Activated CD8-positive, alpha-beta memory T cell treated with anti-CD3 and anti-CD28 coated beads, Interleukin-2, amount 50 U/mL, for 48 hours (primary cell): ENCODE results near the gene CDRT4.
A peak's percentile ranks its signal among the peaks of the same experiment; 100 is the strongest.
"Not testable (repeated sequence)": the region's sequence is repeated elsewhere in the genome, so short reads cannot be mapped to it uniquely, and the experiment has no call there.

ENCODE experiments used
- DNase-seq: peaks from one replicate; pipeline ENCODE4 v3.0.0-alpha.2; 2020

CDRT4 gene

GRCh38 chr17:15467592-15467991 is at the start of gene CDRT4:
TSS of gene CDRT4 (minus strand) at chr17:15467621. CDS start at chr17:15440238, 27,383 bp downstream.
- DNase-seq, result no peak

DNA sequence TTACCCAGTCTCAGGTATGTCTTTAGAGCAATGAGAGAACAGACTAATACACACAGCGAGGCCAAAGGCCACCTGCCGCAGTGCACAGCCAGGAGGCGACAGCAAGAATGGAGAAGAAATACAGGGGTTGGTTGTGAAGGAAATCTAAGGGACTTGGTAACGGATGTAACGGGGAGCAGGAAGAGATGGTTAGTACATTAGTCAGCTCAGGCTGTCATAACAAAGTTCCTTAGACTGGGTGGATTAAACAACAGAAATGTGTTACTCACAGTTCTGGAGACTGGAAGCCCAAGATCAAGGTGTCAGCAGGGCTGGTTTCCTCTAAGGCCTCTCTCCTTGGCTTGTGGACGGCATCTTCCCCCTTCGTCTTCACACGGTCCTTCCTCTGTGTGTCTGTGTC is 48.7 kb upstream of the CDRT4 start:
- DNase-seq, result no peak

GRCh38 chr17:15514469-15514868 is 47.0 kb upstream of the CDRT4 start:
- DNase-seq, result no peak

DNA sequence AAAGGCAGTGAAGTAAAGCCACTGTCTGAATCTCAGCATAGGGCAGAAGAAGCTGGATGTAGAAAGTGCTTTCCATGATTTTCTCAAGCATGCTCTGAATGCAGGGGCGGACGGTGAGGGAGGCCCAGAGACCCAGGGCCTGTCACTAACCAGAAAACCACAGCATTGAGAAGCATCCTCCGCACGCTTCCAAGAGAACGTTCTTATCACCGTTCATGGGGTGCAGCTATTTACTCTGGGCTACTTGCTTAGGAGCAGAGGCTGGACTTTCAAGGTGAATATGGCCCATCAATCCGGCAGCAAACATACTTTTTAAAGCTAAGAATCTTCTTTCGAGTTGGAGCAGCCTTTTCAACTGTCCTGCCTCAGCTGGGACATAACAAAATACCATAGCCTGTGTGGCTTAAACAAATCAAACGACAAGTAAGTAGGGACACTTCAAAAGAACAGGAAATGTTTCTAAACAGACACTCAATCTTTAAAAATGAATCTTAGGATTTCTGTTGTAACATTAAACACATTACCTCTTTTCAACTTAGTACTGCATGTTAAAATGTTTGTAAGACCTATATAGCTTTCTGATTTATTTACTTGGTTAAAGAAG is 46.5 kb upstream of the CDRT4 start:
- DNase-seq, result no peak

DNA sequence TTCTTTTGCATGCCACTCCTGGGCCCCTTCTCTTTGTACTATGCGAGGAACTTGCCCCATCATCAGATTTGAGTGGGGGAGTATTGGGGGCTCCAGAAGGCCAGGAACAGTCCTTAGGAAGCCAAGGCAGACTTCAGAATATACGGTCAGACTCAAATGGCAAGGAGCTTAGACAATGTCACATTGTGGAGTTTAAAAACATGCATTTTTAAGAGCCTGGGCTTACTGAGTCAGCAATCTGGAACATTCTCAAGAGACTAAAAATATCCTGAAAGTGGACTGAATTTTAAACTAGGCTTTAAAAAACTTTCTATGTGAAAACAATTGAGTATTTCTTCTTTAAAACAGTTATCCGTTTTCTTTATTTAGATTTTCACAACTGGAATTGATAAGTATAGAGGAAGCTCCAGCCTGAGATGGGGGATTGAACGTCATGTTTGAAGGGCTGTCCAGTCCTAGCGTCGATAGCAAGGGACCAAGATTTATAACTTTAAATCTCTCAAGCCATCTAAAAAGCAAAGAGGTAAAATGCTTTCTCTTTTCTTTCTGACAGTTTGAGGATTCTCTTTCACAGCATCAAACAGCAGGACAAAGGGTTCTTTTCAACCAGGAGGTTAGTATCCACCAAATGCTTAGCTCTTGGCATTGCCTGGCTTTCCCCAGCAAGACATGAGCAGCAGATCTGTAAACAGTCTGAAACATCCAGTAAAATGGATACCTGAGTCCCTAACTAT is 45.8 kb upstream of the CDRT4 start:
- DNase-seq, result no peak

DNA sequence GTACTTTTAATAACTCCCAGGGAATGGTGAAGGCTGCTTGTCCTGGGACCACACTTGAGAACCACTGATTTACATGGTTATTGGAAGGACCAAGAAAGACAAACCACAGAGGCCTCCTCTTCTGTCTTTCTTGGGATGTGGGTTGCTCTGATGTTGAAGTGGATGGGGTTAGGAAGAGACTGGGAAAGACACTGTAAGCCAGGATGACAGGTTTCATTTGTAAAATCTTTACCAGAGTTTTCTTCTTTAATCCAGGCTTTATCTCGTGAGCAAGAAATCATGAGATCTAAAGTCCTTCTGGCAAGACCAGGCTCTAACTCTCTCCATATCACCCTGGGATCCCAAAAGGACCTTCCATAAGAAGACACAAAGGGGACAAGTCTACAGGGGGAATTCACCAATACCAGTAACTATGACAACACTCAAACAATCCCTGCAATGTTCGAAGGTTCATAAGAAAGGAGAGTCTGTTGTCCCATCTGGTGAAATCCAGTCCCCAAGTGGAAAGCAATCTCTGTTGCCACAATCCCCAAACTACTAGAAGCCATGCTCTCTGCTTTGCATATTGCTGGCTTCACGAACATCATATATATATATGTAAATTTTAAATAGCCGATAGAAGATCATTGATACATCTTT is 44.8 kb upstream of the CDRT4 start:
- no peak for DNase-seq

DNA sequence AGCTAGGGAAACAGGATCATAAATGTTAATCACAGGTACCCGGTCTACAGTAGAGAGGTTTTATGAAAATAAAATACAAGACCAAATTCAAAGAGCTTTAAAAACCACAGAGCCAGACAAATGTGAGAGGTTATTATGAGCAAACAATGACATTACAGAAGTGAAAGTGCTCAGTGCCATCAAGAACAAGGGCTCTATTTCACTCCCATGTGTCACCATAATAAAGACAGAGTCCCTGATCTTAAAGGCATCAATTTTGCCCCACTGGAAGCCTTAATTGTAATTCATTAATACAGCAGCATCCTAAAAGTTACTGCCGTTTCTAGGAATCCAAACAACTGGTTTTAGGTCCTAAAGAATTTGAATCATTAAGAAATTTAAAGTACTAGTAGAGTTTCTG is 43.7 kb upstream of the CDRT4 start:
- DNase-seq, result no peak

DNA sequence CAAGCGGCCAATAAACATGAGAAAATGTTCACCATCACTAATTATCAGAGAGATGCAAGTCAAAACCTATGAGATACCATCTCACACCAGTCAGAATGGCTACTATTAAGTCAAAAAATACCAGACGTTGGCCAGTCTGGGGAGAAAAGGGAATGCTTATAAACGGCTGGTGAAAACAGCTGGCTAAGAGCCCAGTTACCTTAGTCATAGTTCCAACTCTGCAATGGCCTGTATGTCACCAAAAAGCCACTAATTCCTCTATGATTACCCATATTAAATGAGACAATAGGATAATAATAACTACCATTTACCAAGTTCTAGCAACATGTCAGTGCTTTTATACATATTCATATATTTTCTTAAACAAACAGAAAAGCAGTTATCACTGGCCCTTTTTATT is 42.9 kb upstream of the CDRT4 start:
- no peak for DNase-seq

DNA sequence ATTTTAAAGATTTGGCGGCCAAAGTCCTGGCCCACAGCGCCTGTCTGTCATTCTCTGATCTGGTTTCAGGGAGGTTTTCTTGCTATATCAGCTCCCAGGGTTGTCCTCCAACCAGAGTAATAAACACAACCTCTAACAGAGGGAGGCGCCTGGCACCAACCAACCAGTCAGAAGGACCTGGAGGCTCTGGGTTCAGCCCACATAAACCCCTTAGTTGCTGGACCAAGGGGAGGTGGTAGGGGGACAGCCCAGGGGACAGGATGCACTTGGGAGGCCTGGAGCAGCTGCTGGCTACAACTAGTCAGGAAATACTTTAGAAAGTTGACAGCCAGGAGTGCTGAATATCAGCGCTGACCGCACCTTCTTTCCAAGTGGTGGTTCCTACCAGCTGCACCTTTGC is 41.7 kb upstream of the CDRT4 start:
- no peak for DNase-seq

DNA sequence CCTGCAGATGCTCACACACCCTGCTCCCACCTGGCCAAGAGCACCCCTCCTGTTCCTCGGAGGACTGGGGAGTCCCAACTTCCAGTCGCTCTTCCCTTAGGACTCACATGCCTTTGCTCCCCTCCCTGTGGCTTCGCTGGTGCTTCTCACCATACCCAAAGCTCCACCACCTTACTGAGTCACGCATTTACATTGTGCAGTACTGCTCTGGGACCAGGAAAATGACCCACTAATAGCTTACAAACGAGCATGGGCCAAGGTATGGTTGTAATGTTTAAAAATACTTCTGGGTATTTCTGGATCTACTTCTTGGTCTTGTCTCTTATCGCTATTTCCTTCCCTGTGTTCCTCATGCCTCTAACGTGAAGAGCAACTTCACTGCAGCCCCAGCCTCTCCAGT is 41.0 kb upstream of the CDRT4 start:
- DNase-seq, result no peak

DNA sequence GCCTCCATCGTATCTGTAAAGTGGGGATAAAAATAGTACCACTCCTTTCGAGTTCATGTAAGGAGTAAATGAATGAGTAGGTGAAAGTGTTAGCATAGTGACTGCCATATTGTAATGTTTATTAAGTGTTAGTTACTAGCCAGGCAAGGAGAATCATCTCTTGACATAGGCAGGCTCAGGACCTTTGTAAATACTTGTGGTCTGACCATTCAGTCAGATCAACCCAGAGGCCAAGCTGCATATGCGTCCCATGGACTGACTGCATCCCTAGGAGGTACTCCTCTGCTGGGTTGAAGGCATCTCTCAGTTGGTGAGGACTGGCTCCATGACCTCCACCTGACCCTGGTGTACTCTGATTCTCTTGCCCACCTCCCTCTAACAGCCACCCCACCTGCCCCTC is 40.5 kb upstream of the CDRT4 start:
- DNase-seq, result no peak

GRCh38 chr17:15507001-15507400 is 39.6 kb upstream of the CDRT4 start:
- DNase-seq, result no peak

DNA sequence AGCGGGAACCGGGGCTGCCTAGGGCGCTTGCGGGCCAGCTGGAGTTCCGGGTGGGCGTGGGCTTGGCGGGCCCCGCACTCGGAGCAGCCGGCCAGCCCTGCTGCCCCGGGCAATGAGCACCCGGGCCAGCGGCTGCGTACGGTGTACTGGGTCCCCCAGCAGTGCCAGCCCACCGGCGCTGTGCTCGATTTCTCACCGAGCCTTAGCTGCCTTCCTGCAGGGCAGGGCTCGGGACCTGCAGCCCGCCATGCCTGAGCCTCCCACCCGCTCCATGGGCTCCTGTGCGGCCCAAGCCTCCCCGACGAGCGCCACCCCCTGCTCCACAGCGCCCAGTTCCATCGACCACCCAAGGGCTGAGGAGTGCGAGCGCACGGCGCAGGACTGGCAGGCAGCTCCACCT is 38.3 kb upstream of the CDRT4 start:
- not testable (repeated sequence) for DNase-seq

DNA sequence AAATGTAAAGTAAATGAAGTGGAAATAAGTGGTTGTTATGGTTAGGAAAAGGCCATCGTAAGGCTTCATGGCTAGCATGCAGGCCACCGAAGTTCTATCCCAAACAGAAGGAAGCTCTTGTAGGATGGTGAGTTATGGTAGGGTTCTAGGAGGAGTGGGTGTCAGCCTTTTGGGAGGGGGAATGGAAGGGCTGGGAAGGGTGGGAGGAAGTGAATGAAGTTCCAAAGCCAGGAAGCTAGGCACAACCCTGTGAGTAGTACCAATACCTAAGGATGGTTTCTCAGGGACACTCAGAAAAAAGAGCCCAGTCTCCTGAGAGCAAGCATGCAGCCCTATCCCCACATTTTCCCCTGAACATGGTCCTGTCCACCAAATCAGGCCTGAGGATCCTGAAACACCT is 36.3 kb upstream of the CDRT4 start:
- DNase-seq, result no peak

GRCh38 chr17:15502369-15503112 is 35.1 kb upstream of the CDRT4 start:
- DNase-seq, result peak; percentile 90

DNA sequence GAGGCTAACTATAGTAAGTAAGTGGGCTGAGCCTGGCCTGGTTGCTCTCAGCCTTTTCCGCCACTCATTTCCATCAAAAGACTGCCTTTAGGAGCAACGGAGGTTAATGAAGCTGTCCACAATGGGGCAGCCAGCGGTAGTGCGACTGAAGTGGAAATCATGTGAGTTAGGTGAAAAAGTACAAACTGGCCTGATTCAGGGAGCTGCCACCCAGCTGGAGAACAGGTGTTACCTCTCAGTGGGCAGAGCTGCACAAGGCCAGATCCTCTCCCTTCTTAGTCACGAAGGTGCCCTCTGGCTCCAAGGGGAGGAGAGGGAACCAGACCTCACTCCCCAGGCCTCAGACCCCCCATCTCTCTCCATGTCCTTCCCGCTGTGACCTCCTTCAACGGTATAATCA is 34.4 kb upstream of the CDRT4 start:
- no peak for DNase-seq

DNA sequence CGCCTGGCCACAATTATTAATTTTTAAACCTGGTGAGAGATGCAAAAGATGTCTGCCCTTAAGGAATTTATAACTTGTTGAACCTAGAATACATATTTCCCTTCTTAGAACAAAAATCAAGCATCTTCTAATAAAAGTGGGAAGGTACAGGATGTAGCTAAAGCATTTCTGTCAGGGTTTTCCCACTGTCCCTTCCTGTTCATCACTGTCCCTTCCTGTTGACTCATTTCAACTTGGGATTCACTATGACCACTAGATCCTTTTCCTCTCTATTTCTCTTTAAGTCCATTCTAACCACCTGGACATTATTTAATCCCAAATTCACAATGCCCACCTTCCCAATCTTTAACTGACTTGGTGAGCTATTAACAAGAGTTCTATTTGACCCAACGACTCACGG is 33.9 kb upstream of the CDRT4 start:
- DNase-seq, result no peak

DNA sequence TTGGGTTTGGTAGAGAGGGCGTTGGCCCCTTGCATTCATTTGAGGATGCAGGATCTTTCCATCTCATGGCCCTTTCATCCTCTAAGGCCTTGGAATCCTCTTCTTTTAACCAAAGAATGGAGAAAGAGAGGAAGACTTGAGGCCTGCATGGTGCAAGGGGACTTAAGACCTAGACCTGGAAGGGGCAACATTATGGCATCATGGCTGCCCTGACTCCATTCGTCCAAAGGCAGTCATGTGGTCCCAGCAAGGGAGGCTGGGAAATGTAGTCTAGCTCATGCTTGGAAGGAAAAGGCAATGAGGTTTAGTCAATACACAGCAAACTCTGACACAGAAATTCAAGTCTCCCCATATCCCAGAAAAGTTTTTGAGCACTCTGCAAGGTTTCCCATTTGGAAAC is 30.7 kb upstream of the CDRT4 start:
- no peak for DNase-seq

DNA sequence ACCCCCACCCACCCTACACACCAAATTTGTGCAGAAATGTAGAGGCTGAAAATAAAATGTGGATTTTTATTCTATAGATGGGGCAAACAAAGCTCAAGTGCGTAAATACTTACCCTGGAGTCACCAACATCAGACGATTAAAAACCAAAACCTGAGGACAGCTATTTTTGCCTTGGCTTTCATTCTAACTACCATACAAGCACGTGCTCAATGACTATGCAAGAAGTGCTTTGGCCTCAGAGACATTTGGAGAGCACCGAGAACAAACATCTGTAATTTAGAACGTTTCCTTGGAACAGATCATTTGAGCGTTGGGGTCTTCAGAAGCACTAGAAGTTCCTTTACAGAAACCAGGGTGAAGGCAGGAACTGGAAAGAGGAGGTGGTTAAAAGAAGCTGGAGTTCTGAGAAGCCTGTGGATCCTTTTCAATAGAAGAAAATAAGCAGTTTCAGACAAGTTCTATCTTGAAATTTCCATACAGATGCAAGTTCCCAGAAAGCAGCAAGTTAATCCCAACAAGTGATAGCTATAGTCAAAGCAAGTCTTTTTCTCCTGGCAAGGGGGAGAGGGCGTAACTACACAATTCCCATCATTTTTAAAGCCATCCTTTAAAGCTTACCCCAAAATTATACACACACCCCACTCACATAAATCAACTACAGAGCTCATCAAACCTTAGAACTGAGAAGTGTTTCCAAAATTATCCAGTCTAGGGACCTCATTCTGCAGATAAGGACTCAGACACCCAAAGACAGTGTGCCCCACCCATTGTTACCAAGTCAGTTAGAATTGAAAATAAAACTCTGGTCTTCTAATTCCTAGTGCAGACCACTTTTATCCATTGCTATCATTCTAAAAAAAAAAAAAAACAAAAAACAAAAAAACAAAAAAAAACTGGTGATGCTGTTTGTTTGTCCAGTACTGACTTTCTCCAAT is 29.6 kb upstream of the CDRT4 start:
- DNase-seq, result no peak

- no peak for DNase-seq
Observed at GRCh38 chr17:15494821-15495220, 27.4 kb upstream of the CDRT4 start.

DNA sequence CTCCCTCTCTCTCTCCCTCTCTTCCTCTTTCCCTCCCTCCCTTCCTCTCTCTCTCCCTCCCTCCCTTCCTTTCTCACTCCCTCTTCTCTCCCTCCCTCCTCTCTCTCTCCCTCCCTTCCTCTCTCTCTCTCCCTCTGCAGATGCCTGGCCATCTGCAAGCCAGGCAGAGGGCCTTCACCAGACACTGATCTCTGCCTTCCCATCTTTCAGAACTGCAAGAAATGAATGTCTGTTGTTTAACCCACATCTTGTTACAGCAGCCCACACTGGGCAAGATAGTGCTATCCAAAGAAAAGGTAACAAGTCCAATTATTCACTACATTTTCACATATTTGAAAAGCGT is 26.2 kb upstream of the CDRT4 start:
- no peak for DNase-seq

DNA sequence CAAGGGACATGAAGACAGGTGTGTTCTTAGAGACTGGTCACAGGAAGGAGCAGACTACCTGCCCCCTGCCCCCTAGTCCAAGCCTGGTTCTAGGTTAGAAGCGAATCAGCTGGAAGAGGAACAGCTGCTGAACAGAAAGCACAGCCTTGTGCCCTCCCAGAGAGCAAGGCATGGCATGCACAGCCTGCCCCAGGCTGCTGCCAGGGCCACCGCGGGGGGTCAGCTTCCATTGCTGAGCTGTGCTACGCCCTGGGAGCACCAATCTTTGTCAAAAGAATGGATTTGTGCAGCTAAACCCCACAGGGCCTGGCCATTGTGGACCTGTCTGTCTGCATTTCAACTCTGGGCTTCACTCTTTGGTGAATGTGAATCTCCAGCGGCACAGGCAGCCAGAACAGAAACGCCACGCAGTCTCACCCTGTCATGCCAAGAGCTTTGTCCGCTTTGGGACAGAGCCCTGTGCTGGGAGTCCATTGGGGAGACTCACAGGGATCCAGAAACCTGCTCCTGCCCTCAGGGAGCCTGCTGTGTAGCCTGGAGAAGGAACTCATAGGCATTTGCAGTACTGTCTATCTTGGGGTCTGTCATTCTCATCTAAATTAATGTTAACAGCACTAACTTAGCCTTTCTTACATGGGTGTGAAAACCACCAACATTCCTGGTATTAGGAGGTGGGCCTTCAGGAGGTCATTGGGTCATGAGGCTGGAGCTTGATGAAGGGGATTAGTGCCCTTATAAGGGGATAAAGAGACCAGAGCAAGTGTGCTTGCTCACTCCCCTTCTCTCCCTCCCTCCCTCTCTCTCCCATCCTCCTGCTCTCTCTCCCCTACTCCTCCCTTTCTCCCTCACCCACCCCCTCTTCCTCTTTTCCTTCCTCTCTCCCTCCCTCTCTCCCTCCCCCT is 25.6 kb upstream of the CDRT4 start:
- DNase-seq, result no peak
